Measurements from ENCODE around the gene BATF3. TPM values are rescaled to one million over a fixed set of nuclear protein-coding genes. Genes with fewer than 3 reads are reported as not detected.
"Not testable (repeated sequence)": the region's sequence is repeated elsewhere in the genome, so short reads cannot be mapped to it uniquely, and the experiment has no call there.

The BATF3 gene
- total RNA-seq, 6 experiments from 2014 or later: 0.68 to 2.7 (median 1.2) TPM; not detected in 3

DNA sequence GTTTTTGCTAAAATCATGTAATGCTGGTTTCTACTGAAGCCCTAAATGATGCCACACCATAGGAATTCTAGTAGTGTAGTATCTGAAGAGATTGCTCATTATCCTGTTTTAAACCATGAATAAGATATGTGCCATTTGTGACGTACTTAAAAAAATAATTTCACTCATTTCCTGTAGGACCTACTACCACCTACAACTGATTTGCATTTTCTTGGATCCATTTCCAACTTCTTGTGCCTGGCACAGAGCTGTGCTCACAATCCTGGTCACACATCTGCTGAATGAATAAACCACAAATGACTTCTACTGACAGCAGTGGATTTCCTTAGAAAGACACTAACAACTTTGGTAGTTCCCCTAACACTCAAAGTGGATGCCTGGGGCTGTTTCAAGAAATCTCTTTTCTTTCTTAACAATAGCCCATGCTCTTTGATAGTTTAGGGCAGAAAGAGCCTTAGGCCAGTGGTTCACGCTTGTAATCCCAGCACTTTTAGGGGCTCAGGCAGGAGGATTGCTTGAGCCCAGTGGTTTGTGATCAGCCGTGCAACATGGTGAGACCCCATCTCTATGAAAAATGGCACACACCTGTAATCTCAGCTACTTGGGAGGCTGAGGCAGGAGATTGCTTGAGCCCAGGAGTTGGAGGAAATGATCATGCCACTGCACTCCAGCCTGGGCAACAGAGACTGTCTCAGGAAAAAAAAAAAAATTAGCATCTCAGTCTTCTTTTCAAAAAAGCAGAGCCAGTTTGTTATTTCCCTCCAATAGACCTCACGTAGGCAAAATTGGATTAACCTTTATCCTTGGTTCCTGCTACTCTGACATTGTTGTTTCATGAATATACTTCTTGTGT lies 13.0 kb upstream of the BATF3 start:
- WGBS (ENCODE audit: insufficient coverage, low coverage, low lambda C conversion rate, missing lambda C conversion rate): 54% methylated on average over 4 of the region's 4 CpGs

DNA sequence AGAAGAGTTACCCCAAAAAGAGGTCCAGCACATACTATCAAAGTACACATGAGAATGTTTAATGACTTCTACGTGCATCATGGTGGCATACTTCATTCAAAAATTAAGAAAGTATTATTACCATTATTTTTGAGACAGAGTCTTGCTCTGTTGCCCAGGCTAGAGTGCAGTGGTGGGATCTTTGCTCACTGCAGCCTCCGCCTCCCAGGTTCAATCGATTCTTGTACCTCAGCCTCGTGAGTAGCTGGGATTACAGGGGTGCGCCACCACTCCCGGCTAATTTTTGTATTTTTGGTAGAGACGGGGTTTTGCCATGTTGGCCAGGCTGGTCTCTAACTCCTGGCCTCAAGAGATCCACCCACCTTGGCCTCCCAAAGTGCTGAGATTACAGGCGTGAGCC lies 12.3 kb upstream of the BATF3 start:
- H3K27me3 ChIP-seq; ATAC-seq; DNase-seq; H3K9me3 ChIP-seq; H3K4me3 ChIP-seq; H3K36me3 ChIP-seq; H3K4me1 ChIP-seq; intact Hi-C loops (cut with DNase I); H3K27ac ChIP-seq: not testable (repeated sequence)
- WGBS (ENCODE audit: insufficient coverage, low coverage, low lambda C conversion rate, missing lambda C conversion rate): 94% methylated on average over 5 of the region's 8 CpGs

More for the DNA sequence above, 13.0 kb upstream of the BATF3 start:
- Histone ChIP-seq H3K36me3 (no peaks in the 10 kb centered on the region), H3K4me1 (no peaks in the 10 kb centered on the region), H3K9me3 (peaks cover 0 to 2% (median 0%) of the 10 kb centered on the region in 4 donors), H3K27me3 (no peaks in the 10 kb centered on the region), H3K4me3 (no peak overlapping the region), H3K27ac (no peak overlapping the region)
- intact Hi-C loops (cut with DNase I): no loop called here
- DNase-seq (no peak), ATAC-seq (no peak)
- no peak for TF ChIP-seq POLR2A (IDR thresholded peaks at IDR 0.05)
- TF ChIP-seq, protein P1, sequence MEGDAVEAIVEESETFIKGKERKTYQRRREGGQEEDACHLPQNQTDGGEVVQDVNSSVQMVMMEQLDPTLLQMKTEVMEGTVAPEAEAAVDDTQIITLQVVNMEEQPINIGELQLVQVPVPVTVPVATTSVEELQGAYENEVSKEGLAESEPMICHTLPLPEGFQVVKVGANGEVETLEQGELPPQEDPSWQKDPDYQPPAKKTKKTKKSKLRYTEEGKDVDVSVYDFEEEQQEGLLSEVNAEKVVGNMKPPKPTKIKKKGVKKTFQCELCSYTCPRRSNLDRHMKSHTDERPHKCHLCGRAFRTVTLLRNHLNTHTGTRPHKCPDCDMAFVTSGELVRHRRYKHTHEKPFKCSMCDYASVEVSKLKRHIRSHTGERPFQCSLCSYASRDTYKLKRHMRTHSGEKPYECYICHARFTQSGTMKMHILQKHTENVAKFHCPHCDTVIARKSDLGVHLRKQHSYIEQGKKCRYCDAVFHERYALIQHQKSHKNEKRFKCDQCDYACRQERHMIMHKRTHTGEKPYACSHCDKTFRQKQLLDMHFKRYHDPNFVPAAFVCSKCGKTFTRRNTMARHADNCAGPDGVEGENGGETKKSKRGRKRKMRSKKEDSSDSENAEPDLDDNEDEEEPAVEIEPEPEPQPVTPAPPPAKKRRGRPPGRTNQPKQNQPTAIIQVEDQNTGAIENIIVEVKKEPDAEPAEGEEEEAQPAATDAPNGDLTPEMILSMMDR (IDR thresholded peaks at IDR 0.05): no peak

DNA sequence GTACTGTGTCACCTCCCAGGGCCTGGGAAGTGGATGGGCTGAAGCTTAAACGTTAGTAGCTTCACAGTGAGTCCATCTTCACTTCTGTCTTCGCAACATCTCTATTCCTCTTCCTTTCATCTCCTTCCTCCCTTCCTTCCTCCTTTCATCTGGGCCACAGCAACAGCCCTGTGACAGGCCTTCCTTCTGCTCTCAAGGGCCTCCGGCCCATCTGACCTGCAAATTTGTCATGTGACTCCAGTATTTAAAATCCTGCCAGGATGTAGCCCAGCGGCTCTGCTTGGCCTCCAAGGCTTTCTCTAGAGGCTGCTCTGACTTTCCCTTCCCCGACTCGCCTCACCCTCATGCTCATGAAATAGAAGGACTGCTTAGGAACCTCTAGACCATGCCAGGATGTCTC lies 10.9 kb upstream of the BATF3 start:
- Histone ChIP-seq H3K4me3 (no peak overlapping the region), H3K27ac (no peak overlapping the region), H3K9me3 (peaks cover 0 to 2% (median 0%) of the 10 kb centered on the region in 4 donors), H3K27me3 (no peaks in the 10 kb centered on the region), H3K36me3 (no peaks in the 10 kb centered on the region), H3K4me1 (no peaks in the 10 kb centered on the region)
- TF ChIP-seq, protein P1 (IDR thresholded peaks at IDR 0.05): no peak
- TF ChIP-seq POLR2A (IDR thresholded peaks at IDR 0.05): no peak
- 51% methylated on average over 6 of the region's 6 CpGs for WGBS (ENCODE audit: insufficient coverage, low coverage, low lambda C conversion rate, missing lambda C conversion rate)
- DNase-seq (no peak), ATAC-seq (no peak)
- intact Hi-C loops (cut with DNase I): no loop called here

DNA sequence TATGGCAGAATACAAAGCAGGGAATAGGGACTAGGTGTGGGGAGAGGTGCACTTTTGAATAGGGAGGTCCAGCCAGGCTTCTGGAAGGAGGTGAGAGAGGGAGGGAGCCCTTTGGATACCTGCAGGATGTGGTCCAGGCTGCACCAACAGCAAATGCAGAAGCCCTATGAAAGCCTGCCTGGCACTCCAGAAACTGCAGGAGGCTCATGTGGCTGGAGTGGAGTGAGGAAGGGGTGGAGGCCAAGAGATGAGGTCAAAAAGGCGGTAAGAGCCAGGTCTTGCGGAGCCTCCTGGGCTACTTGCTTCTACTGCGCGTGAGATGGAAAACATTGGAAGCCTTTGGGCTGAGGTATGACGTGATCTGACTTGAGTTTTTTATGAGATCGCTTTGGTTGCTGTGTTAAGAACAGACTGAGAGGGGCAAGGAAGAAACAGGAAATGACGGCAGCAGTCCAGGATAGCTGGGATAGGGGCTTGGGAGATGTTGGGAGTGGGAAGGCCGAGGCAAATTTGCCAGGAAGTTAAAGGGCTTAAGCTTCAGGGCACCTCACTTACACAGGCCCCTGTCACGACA lies 4.4 kb upstream of the BATF3 start:
- H3K9me3 ChIP-seq: no peaks in the 10 kb centered on the region
- TF ChIP-seq, protein P1 (IDR thresholded peaks at IDR 0.05): no peak
- no peak for TF ChIP-seq POLR2A (IDR thresholded peaks at IDR 0.05)
- DNase-seq (no peak), ATAC-seq (no peak)
- peaks cover 0 to 15% (median 2%) of the 10 kb centered on the region in 4 donors for H3K4me1 ChIP-seq
- H3K4me3 ChIP-seq: no peak overlapping the region
- H3K27ac ChIP-seq: no peak overlapping the region
- no peaks in the 10 kb centered on the region for H3K27me3 ChIP-seq
- intact Hi-C loops (cut with DNase I): no loop called here
- H3K36me3 ChIP-seq: no peaks in the 10 kb centered on the region
- 64% methylated on average over 5 of the region's 9 CpGs for WGBS (ENCODE audit: insufficient coverage, low coverage, low lambda C conversion rate, missing lambda C conversion rate)

DNA sequence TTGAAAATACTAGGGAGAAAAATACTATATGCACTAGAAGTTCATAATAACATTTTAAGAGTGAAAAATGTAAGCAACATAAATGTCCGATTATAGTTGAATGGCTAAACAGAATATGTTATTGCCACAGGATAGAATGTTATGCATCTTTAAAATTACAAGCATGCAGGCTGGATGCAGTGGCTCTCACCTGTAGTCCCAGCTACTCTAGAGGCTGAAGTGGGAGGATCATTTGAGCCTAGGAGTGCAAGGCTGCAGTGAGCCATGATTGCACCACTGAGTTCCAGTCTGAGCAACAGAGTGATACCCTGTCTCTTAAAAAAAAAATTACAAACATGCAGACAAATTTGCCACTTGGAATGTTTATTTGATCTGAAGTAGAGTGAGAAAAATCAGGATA lies 3.0 kb upstream of the BATF3 start:
- Histone ChIP-seq H3K4me1 (peaks cover 0 to 22% (median 6%) of the 10 kb centered on the region in 4 donors), H3K4me3 (no peak overlapping the region), H3K27ac (no peak overlapping the region), H3K27me3 (peaks cover 0 to 5% of the 10 kb centered on the region in 2 donors), H3K9me3 (no peaks in the 10 kb centered on the region), H3K36me3 (no peaks in the 10 kb centered on the region)
- ATAC-seq (no peak), DNase-seq (no peak)
- WGBS (ENCODE audit: insufficient coverage, low coverage, low lambda C conversion rate, missing lambda C conversion rate): 50% methylated on average over 1 of the region's 1 CpG
- intact Hi-C loops (cut with DNase I): no loop called here
- TF ChIP-seq POLR2A (IDR thresholded peaks at IDR 0.05): no peak
- TF ChIP-seq, protein P1 (IDR thresholded peaks at IDR 0.05): no peak
